H1 (cell line): ENCODE measurements around the gene SEC63. TPM values are rescaled to one million over a fixed set of nuclear protein-coding genes. Genes with fewer than 3 reads are reported as not detected.

Experiments
- POU5F1 ChIP-seq: IDR thresholded peaks from 2 replicates; pipeline ENCODE4 v1.6.1; 2011; ENCODE audit warnings: low read depth, mild to moderate bottlenecking, low read length, moderate library complexity
- polyA plus RNA-seq, 7 experiments: library from polyadenylated mRNA; depleted of rRNA in 3 of 7; stranded (reverse) in 5 of 7; unstranded in 2 of 7; fragments of >200 nt in 5 of 7; fragments of 200-250 nt in 2 of 7; gene quantifications; 1 replicate in 5 of 7; 2 replicates in 1 of 7; 4 replicates in 1 of 7; pipeline versions ENCODE4 v1.2.1 to v1.2.3, GENCODE V29; 2011 to 2013; ENCODE audit warnings: missing spikeins in 2 of 7, mixed read lengths in 2 of 7
- total RNA-seq: library from RNA; stranded (reverse); fragmentation: NEBNext Ultra II Directional; extraction: Animal tissue kit (Norgen Biotek cat#: 25700); gene quantifications from 2 replicates; pipeline ENCODE4 v1.2.1, GENCODE V29; 2021

The SEC63 gene
- total and polyA plus RNA-seq, 2 of the 8 experiments (the other 6 are each of a cell fraction or from before 2014, with no cell fraction given), result 17.3 to 121 TPM

DNA sequence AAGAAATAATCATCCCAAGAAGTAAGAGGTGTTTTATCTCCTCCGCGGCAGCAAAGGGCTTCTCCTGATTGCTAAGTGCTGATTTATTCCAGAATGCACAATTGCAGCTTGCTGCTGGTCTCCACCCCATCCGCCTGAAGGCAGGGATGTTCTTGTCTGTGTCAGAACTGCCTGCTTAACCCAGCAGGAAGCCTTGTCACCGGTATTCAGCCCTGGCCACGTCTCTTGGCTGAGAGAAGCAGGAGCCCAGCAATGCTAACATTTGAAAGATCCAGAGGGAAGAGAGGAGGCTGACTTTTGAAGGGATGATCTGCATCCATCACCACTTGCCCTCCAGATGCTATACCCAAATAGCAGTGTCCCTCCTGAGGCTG is 138.1 kb downstream of the SEC63 start (continued):
- TF ChIP-seq POU5F1, result no peak
